ENCODE results near the gene ZNF90.
"Not testable (repeated sequence)": the region's sequence is repeated elsewhere in the genome, so short reads cannot be mapped to it uniquely, and the experiment has no call there.

ZNF90 gene

GRCh38 chr19:20077791-20078463, at the start of gene ZNF90:
Gene ZNF90, plus strand, starts transcription at chr19:20078000. Its CDS starts 133 bp downstream, at chr19:20078133.
- Mint-ChIP-seq H3K9me3 (no peaks in the 10 kb centered on the region), H3K27me3 (no peaks in the 10 kb centered on the region), H3K4me1 (ENCODE audit: low read depth) (peaks cover 32% of the 10 kb centered on the region), H3K36me3 (ENCODE audit: low read depth) (peaks cover 48% of the 10 kb centered on the region), H3K27ac (peak within 1 kb of the TSS; percentile 64), H3K4me3 (peak within 1 kb of the TSS; percentile 95)
- peak; percentile 86 for DNase-seq

GRCh38 chr19:20028611-20029010, 49.2 kb upstream of the ZNF90 start:
- no peaks in the 10 kb centered on the region for H3K4me1 Mint-ChIP-seq (ENCODE audit: low read depth)
- H3K4me3 Mint-ChIP-seq, result no peak overlapping the region
- no peak for DNase-seq
- peaks cover 75% of the 10 kb centered on the region for H3K36me3 Mint-ChIP-seq (ENCODE audit: low read depth)
- H3K27ac Mint-ChIP-seq, result no peak overlapping the region
- H3K9me3 Mint-ChIP-seq, result no peaks in the 10 kb centered on the region
- H3K27me3 Mint-ChIP-seq, result no peaks in the 10 kb centered on the region

DNA sequence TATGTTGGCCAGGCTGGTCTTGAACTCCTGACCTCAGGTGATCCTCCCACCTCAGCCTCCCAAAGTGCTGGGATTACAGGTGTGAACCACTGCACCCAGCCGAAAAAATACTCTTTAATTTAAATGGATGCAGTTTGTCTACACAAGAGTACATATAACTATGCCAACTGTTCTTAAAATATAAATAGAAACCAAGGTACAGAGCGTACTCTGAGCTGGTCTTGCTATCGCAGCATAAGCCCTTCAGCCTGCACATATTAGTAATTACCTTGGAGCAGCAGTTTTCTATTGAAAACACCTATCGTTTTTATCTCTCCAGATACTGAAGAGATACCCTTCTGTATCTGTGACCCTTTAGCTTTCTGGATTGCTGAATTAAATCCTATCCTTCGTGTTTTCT, 41.9 kb upstream of the ZNF90 start:
- H3K4me3 Mint-ChIP-seq, result no peak overlapping the region
- H3K9me3 Mint-ChIP-seq, result no peaks in the 10 kb centered on the region
- H3K27ac Mint-ChIP-seq, result no peak overlapping the region
- peaks cover 22% of the 10 kb centered on the region for H3K4me1 Mint-ChIP-seq (ENCODE audit: low read depth)
- DNase-seq, result no peak
- peaks cover 55% of the 10 kb centered on the region for H3K36me3 Mint-ChIP-seq (ENCODE audit: low read depth)
- H3K27me3 Mint-ChIP-seq, result no peaks in the 10 kb centered on the region

DNA sequence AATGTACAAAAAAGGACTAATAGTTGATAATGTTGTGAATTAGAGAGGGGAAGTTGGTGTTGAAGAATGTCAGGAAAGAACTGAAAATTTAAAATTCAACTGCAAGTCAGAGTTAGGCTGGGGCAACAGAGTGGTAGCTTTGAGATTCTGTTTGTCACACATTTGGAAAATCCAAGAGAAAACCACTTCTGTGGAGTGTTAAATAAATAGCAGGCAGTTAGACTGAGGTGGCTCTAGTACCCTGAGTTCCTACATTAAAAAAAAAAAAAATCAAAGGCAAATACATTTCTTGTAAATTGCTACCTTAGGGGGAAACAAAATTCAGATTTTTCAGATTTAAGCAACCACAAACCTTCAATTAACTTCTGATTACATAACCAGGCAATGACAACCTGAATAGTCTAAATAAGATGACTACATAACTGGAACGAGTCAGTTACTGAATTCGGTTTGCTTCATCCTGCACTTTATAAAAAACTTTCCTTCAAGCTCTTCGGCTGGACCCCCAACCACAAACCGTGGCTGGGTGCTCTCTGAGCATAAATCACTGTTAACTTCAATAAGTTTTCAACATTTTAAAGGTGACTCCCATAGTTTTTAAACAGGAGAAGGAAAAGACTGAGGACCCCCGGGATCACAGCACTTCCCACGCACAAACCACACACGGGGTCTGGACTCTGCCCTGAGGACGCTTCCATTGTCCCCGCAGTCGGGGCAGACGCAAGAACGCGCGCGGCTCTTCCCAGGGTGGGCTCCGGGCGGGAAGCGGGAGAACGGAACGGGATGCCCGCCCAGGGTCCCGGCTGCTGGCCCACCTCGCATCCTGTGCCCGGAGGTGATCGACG, 39.2 kb upstream of the ZNF90 start:
- no peaks in the 10 kb centered on the region for H3K9me3 Mint-ChIP-seq
- H3K4me1 Mint-ChIP-seq (ENCODE audit: low read depth), result peaks cover 22% of the 10 kb centered on the region
- DNase-seq, result no peak
- peak overlapping the region; percentile 96 for H3K4me3 Mint-ChIP-seq
- peaks cover 31% of the 10 kb centered on the region for H3K36me3 Mint-ChIP-seq (ENCODE audit: low read depth)
- peak overlapping the region; percentile 97 for H3K27ac Mint-ChIP-seq
- no peaks in the 10 kb centered on the region for H3K27me3 Mint-ChIP-seq

DNA sequence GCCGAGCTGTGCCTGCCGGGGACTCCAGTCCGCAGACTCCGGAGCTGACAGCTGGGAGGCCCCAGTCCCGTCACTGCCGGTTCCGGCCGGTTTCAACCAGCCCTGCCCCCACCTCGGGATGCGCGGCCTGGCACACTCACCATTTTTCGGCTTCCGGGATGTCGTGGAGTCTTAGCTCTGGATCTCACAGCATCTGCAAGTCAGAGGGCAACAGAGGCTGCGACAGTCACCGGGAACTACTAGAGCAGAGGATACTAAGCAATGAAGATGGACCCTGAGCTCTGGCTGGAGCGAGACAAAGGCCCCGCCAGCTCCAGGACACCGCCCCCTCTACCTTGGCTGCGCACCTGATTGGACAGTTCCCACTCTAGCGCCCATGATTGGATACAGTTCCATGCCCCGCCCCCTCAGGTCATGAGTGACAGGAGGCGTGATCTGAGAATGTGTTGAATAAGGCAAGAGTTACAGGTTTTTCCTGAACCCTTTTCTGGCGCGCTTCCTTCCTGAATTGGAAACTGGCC, 38.5 kb upstream of the ZNF90 start, which contains the start of gene ZNF682:
Gene ZNF682, minus strand, starts transcription at position 303 of the 521 bp plus-strand sequence. Its CDS starts 160 bp downstream, at position 143.
- H3K4me1 Mint-ChIP-seq (ENCODE audit: low read depth), result peaks cover 22% of the 10 kb centered on the region
- peak; percentile 94 for DNase-seq
- no peaks in the 10 kb centered on the region for H3K9me3 Mint-ChIP-seq
- no peaks in the 10 kb centered on the region for H3K27me3 Mint-ChIP-seq
- H3K27ac Mint-ChIP-seq, result peak within 1 kb of the TSS; percentile 97
- H3K36me3 Mint-ChIP-seq (ENCODE audit: low read depth), result peaks cover 25% of the 10 kb centered on the region
- peak within 1 kb of the TSS; percentile 96 for H3K4me3 Mint-ChIP-seq

DNA sequence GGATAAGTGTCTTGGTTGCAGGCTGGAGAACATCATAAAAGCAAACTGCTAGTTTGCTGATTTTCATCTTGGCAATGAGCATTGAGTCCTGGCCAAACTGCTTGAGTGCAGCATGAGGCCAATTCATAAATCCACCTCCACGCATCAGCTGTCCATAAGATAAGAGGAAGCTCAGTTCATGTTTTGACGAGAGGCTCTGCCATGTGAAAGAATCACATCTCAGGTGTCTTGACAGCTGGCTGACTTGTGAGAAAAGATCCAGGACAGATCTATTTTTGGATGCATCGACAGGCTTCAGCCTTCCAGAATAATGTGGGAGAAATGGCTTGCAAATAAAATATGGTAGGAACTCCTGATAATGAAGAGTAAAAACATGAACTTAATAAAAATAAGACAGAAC, 33.1 kb upstream of the ZNF90 start:
- no peaks in the 10 kb centered on the region for H3K36me3 Mint-ChIP-seq (ENCODE audit: low read depth)
- no peak overlapping the region for H3K27ac Mint-ChIP-seq
- no peaks in the 10 kb centered on the region for H3K27me3 Mint-ChIP-seq
- no peak overlapping the region for H3K4me3 Mint-ChIP-seq
- H3K9me3 Mint-ChIP-seq, result no peaks in the 10 kb centered on the region
- H3K4me1 Mint-ChIP-seq (ENCODE audit: low read depth), result no peaks in the 10 kb centered on the region
- DNase-seq, result no peak

DNA sequence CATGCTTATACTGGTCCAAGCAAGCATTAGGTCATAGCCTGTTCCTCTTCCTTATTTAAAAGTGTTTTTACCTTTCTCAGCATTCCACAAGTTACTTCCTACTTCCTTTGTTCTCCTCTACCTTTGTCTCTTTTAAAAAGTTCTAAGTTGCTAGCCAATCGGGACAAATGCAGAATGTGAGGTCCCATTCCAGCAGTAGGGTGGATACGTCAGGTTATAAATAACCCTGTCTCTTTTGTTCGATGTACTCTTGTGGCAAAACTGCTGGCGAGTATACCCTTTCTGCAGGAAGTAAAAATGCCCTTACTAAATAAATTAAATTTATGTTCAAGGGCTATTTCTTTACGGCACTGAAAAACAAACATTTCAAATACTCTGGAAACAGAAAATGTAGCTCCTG, 32.1 kb upstream of the ZNF90 start:
- not testable (repeated sequence) for H3K4me3 Mint-ChIP-seq; DNase-seq; H3K36me3 Mint-ChIP-seq (ENCODE audit: low read depth); H3K9me3 Mint-ChIP-seq; H3K27ac Mint-ChIP-seq; H3K27me3 Mint-ChIP-seq; H3K4me1 Mint-ChIP-seq (ENCODE audit: low read depth)

DNA sequence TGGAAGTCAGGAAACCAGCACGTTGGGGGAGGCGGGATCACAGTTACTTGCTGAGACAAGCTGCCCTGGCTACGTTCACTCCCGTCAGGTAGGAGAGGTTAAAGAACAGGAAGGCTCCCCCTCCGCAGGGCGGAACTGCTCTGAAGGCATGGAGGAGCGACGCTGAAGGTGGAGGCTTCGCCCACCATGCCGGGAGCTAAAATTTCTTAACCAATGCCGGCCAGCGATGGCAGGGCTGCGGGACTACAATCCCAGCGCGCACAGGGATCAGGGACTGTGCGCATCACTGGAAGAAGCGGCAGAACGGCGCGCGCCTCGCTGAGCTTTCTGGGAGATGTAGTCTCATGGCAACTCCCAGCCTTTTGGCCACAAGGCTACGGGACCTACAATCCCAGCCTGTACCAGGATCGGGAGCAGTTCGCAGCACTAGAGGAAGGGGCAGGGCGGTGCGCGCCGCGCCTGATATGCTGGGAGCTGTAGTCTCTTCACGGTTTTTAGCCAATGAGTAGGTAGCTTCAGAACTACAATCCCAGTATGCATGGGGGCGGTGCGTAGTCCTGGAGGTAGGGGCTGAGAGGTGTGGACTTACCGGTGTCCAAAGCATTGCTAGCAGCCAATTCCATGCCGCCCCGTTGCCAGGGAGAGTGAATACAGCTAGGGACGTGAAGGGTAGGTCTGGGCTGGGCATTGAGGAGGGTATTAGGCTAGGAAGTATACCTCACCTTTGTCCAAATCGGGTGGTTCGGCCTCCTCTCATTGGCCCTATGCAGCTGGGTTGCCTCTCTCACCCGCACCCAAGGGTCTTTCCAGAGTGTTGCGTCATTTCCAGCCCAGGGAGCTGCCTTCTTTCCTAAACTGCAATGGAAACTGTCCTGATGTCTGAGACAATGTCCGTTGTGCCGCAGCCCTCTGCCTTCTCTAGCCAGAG, 25.7 kb upstream of the ZNF90 start:
- Mint-ChIP-seq H3K36me3 (ENCODE audit: low read depth) (peaks cover 7% of the 10 kb centered on the region), H3K4me3 (peak overlapping the region; percentile 87), H3K9me3 (peaks cover 4% of the 10 kb centered on the region), H3K4me1 (ENCODE audit: low read depth) (peaks cover 18% of the 10 kb centered on the region), H3K27me3 (peaks cover 1% of the 10 kb centered on the region), H3K27ac (peak overlapping the region; percentile 90)
- DNase-seq, result peak; percentile 84

GRCh38 chr19:20058738-20059137, 19.1 kb upstream of the ZNF90 start:
- H3K9me3 Mint-ChIP-seq; H3K4me1 Mint-ChIP-seq (ENCODE audit: low read depth); H3K36me3 Mint-ChIP-seq (ENCODE audit: low read depth); DNase-seq; H3K27ac Mint-ChIP-seq; H3K27me3 Mint-ChIP-seq; H3K4me3 Mint-ChIP-seq: not testable (repeated sequence)

GRCh38 chr19:20060282-20060681, 17.5 kb upstream of the ZNF90 start:
- Mint-ChIP-seq H3K4me3 (no peak overlapping the region), H3K36me3 (ENCODE audit: low read depth) (no peaks in the 10 kb centered on the region), H3K9me3 (no peaks in the 10 kb centered on the region), H3K27me3 (peaks cover 2% of the 10 kb centered on the region), H3K27ac (no peak overlapping the region), H3K4me1 (ENCODE audit: low read depth) (peaks cover 1% of the 10 kb centered on the region)
- DNase-seq, result no peak

GRCh38 chr19:20066861-20067260, 10.9 kb upstream of the ZNF90 start:
- H3K4me1 Mint-ChIP-seq (ENCODE audit: low read depth), result no peaks in the 10 kb centered on the region
- no peak for DNase-seq
- H3K36me3 Mint-ChIP-seq (ENCODE audit: low read depth), result no peaks in the 10 kb centered on the region
- H3K4me3 Mint-ChIP-seq, result no peak overlapping the region
- H3K9me3 Mint-ChIP-seq, result peaks cover 6% of the 10 kb centered on the region
- no peak overlapping the region for H3K27ac Mint-ChIP-seq
- peaks cover 29% of the 10 kb centered on the region for H3K27me3 Mint-ChIP-seq

DNA sequence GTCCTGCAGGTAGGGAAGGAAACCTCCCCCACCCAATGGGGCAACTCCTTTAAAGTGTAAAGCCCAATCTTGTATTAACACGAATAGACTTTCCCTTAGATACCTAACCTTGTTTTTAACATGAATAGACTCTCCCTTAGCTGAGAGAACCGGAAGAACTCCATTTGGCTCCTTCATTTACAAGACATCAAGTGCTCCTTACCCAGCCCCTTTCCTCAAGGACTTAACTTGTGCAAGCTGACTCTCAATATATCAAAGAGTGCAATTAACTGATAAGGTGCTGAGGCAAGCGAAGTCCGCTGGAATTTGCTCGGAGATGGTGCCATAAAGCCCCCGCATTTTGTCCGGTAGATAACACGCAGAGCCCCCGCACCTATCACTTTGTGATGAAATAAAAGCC, 9.9 kb upstream of the ZNF90 start:
- Mint-ChIP-seq H3K4me1 (ENCODE audit: low read depth) (no peaks in the 10 kb centered on the region), H3K9me3 (peaks cover 6% of the 10 kb centered on the region), H3K36me3 (ENCODE audit: low read depth) (no peaks in the 10 kb centered on the region), H3K4me3 (no peak overlapping the region), H3K27me3 (peaks cover 29% of the 10 kb centered on the region), H3K27ac (no peak overlapping the region)
- DNase-seq, result no peak

DNA sequence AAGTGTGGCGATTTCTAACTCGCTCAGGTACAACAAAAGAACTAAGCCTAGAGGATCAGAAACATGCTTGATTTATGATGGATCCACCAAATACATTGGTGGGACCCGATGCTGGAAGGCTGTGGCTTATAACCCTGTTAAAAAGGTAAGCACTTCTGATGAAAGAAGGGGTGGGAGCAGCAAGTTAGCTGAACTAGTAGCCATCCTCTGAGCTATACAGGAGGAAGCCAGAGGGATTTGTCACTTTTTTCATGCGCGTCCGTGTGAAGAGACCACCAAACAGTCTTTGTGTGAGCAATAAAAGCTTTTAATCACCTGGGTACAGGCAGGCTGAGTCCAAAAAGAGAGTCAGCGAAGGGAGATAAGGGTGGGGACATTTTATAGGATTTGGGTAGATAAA, 9.2 kb upstream of the ZNF90 start:
- H3K27ac Mint-ChIP-seq; H3K9me3 Mint-ChIP-seq; H3K4me1 Mint-ChIP-seq (ENCODE audit: low read depth); H3K4me3 Mint-ChIP-seq; DNase-seq; H3K36me3 Mint-ChIP-seq (ENCODE audit: low read depth): not testable (repeated sequence)
- peaks cover 29% of the 10 kb centered on the region for H3K27me3 Mint-ChIP-seq

GRCh38 chr19:20070691-20071090, 7.1 kb upstream of the ZNF90 start:
- Mint-ChIP-seq H3K4me1 (ENCODE audit: low read depth) (no peaks in the 10 kb centered on the region), H3K9me3 (peaks cover 6% of the 10 kb centered on the region), H3K4me3 (no peak overlapping the region), H3K27me3 (peaks cover 29% of the 10 kb centered on the region), H3K27ac (no peak overlapping the region), H3K36me3 (ENCODE audit: low read depth) (no peaks in the 10 kb centered on the region)
- DNase-seq, result no peak
